T-helper 2 cell treated with Interferon-gamma antibody and Interleukin-4, amounts not matched to agents 5 μg/mL and 100 μg/mL, for 36 hours (primary cell): ENCODE data around the gene GRM4.

Experiments used
- DNase-seq: peaks from one replicate; pipeline ENCODE4 v3.0.0; 2021; ENCODE audit warnings: low spot score
- H3K27ac Mint-ChIP-seq: one replicate; pipeline ENCODE4 v1.8.0; 2021; ENCODE audit warnings: mild to moderate bottlenecking, mixed read lengths
- H3K27me3 Mint-ChIP-seq: one replicate; pipeline ENCODE4 v1.8.0; 2021; ENCODE audit warnings: low read depth, mixed read lengths
- H3K36me3 Mint-ChIP-seq: one replicate; pipeline ENCODE4 v1.8.0; 2021; ENCODE audit warnings: low read depth, mixed read lengths
- H3K4me1 Mint-ChIP-seq: one replicate; pipeline ENCODE4 v1.8.0; 2021; ENCODE audit warnings: low read depth, mixed read lengths
- H3K4me3 Mint-ChIP-seq: one replicate; pipeline ENCODE4 v1.8.0; 2022; ENCODE audit warnings: mild to moderate bottlenecking, moderate library complexity, mixed read lengths
- H3K9me3 Mint-ChIP-seq: one replicate; pipeline ENCODE4 v1.8.0; 2021; ENCODE audit warnings: mixed read lengths

GRM4 gene

DNA sequence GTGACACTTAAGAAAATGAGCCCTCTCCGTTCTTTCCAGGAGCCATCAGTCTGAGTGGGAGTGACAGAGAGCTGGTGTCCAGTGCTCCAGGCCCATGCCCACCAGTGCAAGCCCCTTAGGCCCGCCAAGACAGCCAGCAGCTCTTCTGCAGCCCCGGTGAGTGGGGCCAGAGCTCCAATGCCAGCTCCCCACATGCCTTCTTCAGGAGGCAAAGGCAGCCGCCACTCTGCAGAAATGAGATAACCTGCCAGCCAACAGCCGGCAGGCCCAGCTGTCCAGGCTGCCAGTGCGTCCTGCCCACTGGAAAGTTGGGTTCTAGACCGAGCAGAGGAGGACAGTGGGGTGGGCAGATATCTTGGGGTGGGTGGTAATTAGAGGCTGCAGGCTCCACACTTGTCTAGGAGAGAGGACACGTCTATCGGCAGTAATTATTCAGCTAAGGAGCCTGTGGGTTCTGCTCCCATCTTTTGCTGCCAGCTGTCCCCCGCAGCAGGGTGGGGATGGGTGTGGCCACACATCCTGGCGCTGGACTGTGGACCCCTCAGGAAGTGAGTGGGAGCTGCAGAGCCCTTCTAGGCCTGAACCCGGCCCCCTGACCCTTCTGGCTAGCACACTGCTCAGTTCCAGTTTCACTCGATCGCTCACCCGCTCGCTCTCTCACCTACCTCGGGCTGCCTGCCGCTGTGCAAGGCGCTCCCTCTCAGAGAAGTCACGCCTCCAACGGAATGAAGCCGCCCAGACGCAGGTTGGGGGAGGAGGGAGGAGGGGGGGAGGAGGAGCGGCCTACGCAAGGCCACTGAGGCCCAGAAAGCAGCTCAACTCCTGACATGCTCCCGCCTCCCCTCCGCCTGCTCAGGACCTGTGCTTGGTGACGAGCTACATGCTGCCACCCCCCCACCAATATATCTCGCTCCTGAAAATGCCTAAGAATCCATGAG is 3.6 kb downstream of the GRM4 start:
- no peak for DNase-seq
- no peaks in the 10 kb centered on the region for H3K9me3 Mint-ChIP-seq
- H3K4me1 Mint-ChIP-seq: no peaks in the 10 kb centered on the region
- H3K36me3 Mint-ChIP-seq: no peaks in the 10 kb centered on the region
- no peak overlapping the region for H3K27ac Mint-ChIP-seq
- H3K4me3 Mint-ChIP-seq: no peak overlapping the region
- peaks cover 69% of the 10 kb centered on the region for H3K27me3 Mint-ChIP-seq

- DNase-seq: no peak
- Mint-ChIP-seq H3K36me3 (no peaks in the 10 kb centered on the region), H3K4me1 (no peaks in the 10 kb centered on the region), H3K9me3 (no peaks in the 10 kb centered on the region), H3K27ac (no peak overlapping the region), H3K4me3 (no peak overlapping the region), H3K27me3 (peaks cover 57% of the 10 kb centered on the region)
Observed at GRCh38 chr6:34140075-34140474, 5.8 kb downstream of the GRM4 start.

DNA sequence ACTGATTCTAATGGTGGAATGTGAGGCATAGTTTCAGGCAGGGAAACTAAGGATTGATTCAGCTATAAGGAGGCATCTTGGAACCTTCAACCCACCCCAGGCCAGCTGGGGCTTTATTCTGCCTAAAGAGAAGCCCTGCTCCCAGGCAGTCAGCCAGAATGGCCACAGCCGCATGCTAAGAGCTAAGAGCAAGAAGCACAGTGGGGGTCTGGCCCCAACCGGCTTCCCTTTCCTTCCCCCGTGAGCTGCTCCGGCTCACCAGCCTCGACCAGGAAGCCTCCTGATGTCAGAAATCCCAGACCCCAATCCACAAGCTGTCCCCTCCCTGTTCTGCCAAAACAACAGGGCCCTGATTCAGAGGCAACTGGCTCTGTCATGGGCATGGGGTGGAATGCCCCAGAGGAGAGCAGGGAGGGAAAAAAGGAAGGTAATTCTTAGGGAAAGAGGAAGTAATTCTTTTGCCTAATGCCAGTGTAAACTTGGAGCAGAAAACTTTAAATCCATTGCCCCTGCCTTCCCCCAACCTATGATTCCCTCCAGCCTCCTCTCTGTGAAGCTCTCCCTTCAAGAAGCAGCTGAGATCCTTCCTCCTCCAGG is 6.9 kb downstream of the GRM4 start:
- DNase-seq: no peak
- no peak overlapping the region for H3K4me3 Mint-ChIP-seq
- H3K27me3 Mint-ChIP-seq: peaks cover 55% of the 10 kb centered on the region

GRCh38 chr6:34138191-34138590 is 7.7 kb downstream of the GRM4 start:
- DNase-seq: no peak
- no peaks in the 10 kb centered on the region for H3K4me1 Mint-ChIP-seq
- H3K36me3 Mint-ChIP-seq: no peaks in the 10 kb centered on the region
- H3K27ac Mint-ChIP-seq: no peak overlapping the region
- no peaks in the 10 kb centered on the region for H3K9me3 Mint-ChIP-seq
- H3K27me3 Mint-ChIP-seq: peaks cover 48% of the 10 kb centered on the region
- no peak overlapping the region for H3K4me3 Mint-ChIP-seq

More for the DNA sequence above, 6.9 kb downstream of the GRM4 start:
- Mint-ChIP-seq H3K9me3 (no peaks in the 10 kb centered on the region), H3K36me3 (no peaks in the 10 kb centered on the region), H3K27ac (no peak overlapping the region), H3K4me1 (no peaks in the 10 kb centered on the region)

- no peaks in the 10 kb centered on the region for H3K36me3 Mint-ChIP-seq
- H3K4me3 Mint-ChIP-seq: no peak overlapping the region
- no peak for DNase-seq
- H3K27ac Mint-ChIP-seq: no peak overlapping the region
- H3K4me1 Mint-ChIP-seq: no peaks in the 10 kb centered on the region
- H3K9me3 Mint-ChIP-seq: no peaks in the 10 kb centered on the region
- peaks cover 29% of the 10 kb centered on the region for H3K27me3 Mint-ChIP-seq
Observed at GRCh38 chr6:34135541-34135940, 10.3 kb downstream of the GRM4 start.

DNA sequence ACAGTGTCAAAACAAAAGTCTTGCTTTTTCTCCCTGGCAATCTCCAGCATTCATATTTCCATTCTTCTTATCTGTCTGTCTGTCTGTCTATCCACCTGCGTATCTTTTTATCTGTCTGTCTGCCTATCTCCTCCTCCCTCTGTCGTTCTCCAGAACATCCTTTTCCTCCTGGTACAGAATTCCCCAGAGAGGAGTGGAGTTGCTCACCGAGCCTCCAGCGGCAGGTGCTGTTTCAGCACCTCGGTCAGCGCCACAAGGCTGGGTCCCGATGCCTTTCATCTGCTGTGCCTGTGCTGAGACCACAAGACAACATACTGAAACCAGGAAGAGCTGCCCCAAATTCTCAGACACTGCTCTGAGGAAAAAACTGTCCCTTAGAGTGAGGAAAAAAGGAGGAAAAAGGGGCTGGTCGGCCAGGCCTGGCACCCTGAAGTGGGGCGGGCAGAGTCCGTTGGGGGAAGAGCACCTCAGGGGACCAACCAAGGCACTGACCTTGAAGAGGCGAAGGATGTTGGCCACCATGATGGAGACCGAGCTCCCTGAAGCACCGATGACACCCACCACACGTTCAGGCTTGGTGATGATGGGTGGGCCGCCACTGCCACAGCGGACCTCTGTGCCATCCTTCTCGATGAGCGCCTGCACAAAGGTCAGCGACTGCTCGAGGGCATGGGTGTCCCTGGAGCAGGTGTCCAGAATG is 13.3 kb downstream of the GRM4 start:
- Mint-ChIP-seq H3K27me3 (peaks cover 10% of the 10 kb centered on the region), H3K4me1 (no peaks in the 10 kb centered on the region), H3K36me3 (no peaks in the 10 kb centered on the region), H3K4me3 (no peak overlapping the region), H3K27ac (no peak overlapping the region), H3K9me3 (no peaks in the 10 kb centered on the region)
- DNase-seq: peak; percentile 9

DNA sequence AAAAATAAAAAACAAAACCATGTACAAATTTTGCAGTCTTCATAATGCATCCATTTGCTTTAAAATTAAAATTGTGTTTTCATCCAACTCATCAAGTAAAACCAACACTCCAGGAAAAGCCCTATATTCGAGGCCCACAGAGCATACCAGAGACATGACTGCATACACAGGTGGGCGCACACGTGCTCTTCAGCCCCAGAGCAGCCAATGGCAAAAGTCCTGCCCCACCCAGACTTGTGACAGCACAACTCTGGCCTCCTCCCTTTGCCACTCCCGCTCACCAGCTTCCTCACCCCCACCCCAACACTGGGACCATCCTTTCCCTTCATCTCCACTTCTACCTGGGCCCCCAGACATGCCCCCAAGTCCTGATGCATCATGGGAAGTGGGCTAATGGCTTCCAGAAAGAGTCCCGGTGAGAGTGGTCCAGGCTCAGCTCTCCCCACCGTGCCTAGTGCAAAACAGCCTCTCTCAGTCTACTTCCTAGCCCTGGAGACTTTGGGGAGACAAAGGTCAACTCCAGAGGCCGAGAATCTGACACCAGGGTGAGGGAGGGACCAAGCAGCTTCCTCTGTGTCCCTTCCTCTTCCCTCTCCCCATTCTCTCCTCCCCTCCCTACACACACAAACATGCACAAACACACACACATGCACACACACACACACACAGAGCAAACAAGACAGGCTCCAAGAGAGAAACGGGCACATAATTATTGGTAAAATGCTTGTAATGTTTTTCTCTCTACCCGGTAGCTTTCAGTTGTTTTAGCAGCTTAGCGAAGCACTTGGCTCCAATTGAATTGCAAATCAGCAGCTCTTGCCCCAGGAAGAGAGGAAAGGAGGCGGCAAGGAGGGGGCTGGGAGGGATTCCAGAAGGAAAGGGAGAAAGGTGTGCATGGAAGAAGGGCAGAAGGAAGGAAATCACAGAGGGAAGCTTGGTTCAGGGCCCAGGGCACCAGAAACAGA is 14.3 kb downstream of the GRM4 start:
- peaks cover 10% of the 10 kb centered on the region for H3K27me3 Mint-ChIP-seq
- H3K9me3 Mint-ChIP-seq: no peaks in the 10 kb centered on the region
- no peak overlapping the region for H3K4me3 Mint-ChIP-seq
- no peak overlapping the region for H3K27ac Mint-ChIP-seq
- no peak for DNase-seq
- H3K4me1 Mint-ChIP-seq: no peaks in the 10 kb centered on the region
- no peaks in the 10 kb centered on the region for H3K36me3 Mint-ChIP-seq

DNA sequence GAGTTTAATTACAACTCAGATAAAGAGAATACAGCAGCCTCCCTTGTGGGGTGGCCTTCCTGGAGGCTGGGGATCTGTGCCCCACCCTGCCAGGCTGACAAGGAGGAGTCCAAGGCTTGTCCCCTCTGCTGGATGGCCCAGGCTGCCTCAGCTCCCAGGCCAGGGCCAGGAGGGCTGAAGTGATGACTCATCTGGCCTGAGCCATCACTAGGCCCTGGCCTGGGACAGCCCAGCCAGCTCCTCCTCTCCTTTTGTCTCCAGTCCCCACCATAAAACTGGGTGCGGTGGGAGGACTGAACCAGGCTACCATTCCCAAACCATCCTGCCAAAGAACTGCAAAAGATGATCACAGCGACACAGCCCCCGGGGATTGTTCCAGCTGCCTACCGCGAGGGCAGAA is 15.0 kb downstream of the GRM4 start:
- peaks cover 10% of the 10 kb centered on the region for H3K27me3 Mint-ChIP-seq
- DNase-seq: no peak
- H3K27ac Mint-ChIP-seq: no peak overlapping the region
- no peak overlapping the region for H3K4me3 Mint-ChIP-seq
- no peaks in the 10 kb centered on the region for H3K4me1 Mint-ChIP-seq
- H3K36me3 Mint-ChIP-seq: no peaks in the 10 kb centered on the region
- no peaks in the 10 kb centered on the region for H3K9me3 Mint-ChIP-seq

DNA sequence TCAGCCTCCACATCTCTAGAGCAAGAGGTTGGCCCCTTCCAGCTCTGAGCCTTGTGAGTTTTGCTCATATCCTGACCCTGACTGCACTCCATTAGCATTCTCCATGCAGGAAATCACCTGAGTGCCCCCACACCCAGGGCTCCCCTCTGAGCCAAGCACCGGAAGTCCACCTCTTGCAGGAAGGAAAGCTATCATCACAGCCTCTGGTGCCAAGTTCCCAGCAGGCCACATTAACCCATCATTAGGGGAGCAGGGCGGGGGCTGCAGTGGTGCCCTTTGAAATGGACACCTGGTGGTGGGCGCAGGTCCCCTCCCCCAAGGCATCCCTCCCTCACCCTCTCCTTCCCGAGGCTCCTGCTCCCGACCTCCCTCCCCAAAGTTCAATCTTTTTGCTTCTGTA is 16.1 kb downstream of the GRM4 start:
- no peak for DNase-seq
- no peaks in the 10 kb centered on the region for H3K36me3 Mint-ChIP-seq
- no peak overlapping the region for H3K27ac Mint-ChIP-seq
- H3K4me1 Mint-ChIP-seq: no peaks in the 10 kb centered on the region
- peaks cover 7% of the 10 kb centered on the region for H3K27me3 Mint-ChIP-seq
- no peak overlapping the region for H3K4me3 Mint-ChIP-seq
- H3K9me3 Mint-ChIP-seq: no peaks in the 10 kb centered on the region

DNA sequence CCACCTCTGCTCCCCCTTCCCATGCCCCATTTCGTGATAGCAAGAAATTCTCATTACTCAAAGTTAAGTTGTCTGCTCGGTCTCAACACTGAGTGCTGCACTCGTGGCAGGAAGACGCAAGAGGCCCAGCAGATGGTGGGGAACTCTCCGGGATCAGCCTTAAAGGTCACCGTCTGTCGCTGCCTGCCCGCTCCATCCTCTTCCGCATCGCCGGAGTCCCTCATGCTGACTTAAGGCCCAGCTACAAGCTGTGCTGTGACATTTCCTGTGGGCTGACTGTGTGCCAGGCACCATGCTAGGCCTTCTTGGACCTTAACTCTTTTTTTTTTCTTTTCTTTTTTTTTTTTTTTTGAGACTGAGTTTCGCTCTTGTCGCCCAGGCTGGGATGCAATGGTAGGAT is 17.8 kb downstream of the GRM4 start:
- peaks cover 7% of the 10 kb centered on the region for H3K27me3 Mint-ChIP-seq

DNA sequence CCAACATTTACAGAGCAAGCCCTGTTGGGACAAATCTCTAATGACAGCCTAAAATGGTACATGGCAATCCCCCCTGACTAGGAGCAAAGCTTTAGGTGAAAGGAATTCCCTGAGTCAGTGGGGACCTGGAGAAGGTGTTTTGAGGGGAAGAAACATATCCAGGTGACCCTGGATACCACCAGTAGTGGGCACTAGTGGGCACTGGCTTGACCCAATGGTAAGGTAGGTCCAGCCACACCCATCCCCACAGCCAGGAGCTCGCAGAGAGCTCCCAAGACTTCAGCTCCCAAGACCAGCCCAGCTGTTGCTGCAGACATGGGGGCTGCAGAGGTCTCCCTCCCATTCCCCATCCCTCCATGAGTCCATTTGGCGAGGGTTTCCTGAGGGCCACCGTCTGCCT is 19.5 kb downstream of the GRM4 start:
- no peaks in the 10 kb centered on the region for H3K9me3 Mint-ChIP-seq

More for the DNA sequence above, 17.8 kb downstream of the GRM4 start:
- no peak overlapping the region for H3K4me3 Mint-ChIP-seq
- H3K9me3 Mint-ChIP-seq: no peaks in the 10 kb centered on the region
- H3K27ac Mint-ChIP-seq: no peak overlapping the region
- no peaks in the 10 kb centered on the region for H3K4me1 Mint-ChIP-seq
- H3K36me3 Mint-ChIP-seq: no peaks in the 10 kb centered on the region
- no peak for DNase-seq

DNA sequence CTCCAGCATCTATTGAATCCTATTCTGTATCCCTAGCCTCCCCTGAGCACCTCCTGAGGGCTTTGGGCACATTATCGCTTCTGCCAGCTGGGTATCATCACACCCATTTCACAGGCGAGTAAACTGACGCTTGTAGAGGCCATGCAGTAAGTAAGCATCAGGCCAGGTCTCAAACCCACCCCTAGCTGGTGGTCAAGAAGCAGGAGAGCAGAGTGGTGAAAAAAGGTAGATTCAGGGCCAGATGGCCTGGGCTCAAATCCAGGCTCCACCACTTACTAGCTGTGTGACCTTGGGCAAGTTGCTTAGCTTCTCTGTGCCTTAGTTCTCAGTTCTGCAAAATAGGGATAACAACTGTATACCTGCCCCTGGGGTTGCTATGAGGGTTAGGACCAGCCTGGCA is 19.9 kb downstream of the GRM4 start:
- H3K27ac Mint-ChIP-seq: no peak overlapping the region
- DNase-seq: no peak
- no peak overlapping the region for H3K4me3 Mint-ChIP-seq
- no peaks in the 10 kb centered on the region for H3K27me3 Mint-ChIP-seq
- H3K36me3 Mint-ChIP-seq: no peaks in the 10 kb centered on the region
- no peaks in the 10 kb centered on the region for H3K9me3 Mint-ChIP-seq
- H3K4me1 Mint-ChIP-seq: no peaks in the 10 kb centered on the region

More for the DNA sequence above, 19.5 kb downstream of the GRM4 start:
- Mint-ChIP-seq H3K36me3 (no peaks in the 10 kb centered on the region), H3K27ac (no peak overlapping the region), H3K4me1 (no peaks in the 10 kb centered on the region), H3K27me3 (peaks cover 3% of the 10 kb centered on the region), H3K4me3 (no peak overlapping the region)
- DNase-seq: no peak

GRCh38 chr6:34120953-34121675 is 24.8 kb downstream of the GRM4 start:
- no peak overlapping the region for H3K27ac Mint-ChIP-seq
- no peaks in the 10 kb centered on the region for H3K27me3 Mint-ChIP-seq

More at GRCh38 chr6:34120953-34121675, 24.8 kb downstream of the GRM4 start:
- DNase-seq: no peak
- Mint-ChIP-seq H3K36me3 (no peaks in the 10 kb centered on the region), H3K4me1 (no peaks in the 10 kb centered on the region), H3K9me3 (no peaks in the 10 kb centered on the region), H3K4me3 (no peak overlapping the region)
